Panc1 (cell line): ENCODE data around the gene MICAL2. TPM values are rescaled to one million over a fixed set of nuclear protein-coding genes. Genes with fewer than 3 reads are reported as not detected.
A peak's percentile ranks its signal among the peaks of the same experiment; 100 is the strongest.

Experiments used
- ATAC-seq: fragments of 200-7000 bp; cut with Tn5 transposase; 2 replicates; pipeline ENCODE4 v1.9.1; 2020; ENCODE audit warnings: mild to moderate bottlenecking, moderate library complexity
- BruUV-seq: library from RNA; stranded (reverse); fragments of 400-500 nt; replicated peaks from 2 replicates; lab custom pipeline; 2021; lab: Mats Ljungman, UMichigan
- CTCF ChIA-PET: fragments of 300-600 bp; sonication (Branson Sonifier 250); formaldehyde crosslinking; loops from one replicate; lab custom pipeline; 2022; ENCODE audit warnings: antibody characterized with exemption; lab: Charles Lee
- POLR2A ChIA-PET: fragments of 300-600 bp; sonication (Branson Sonifier 250); formaldehyde crosslinking; loops from one replicate; lab custom pipeline; 2022; ENCODE audit warnings: antibody characterized with exemption; lab: Charles Lee
- DNase-seq: peaks from one replicate; pipeline ENCODE4 v3.0.0-alpha.2; 2010; ENCODE audit warnings: low read depth, low spot score
- H3K27ac ChIP-seq: 2 replicates; pipeline ENCODE4 v1.5.1; 2011; ENCODE audit warnings: mild to moderate bottlenecking, low read length, inconsistent platforms
- H3K27me3 ChIP-seq: fragments of 200-500 bp; sonication (Bioruptor generic); 2 replicates; pipeline ENCODE4 v1.6.0; 2014; ENCODE audit warnings: low read length, inconsistent platforms; ENCODE audit not compliant: control insufficient read depth, insufficient read depth
- H3K36me3 ChIP-seq: fragments of 200-500 bp; sonication (Bioruptor generic); 2 replicates; pipeline ENCODE4 v1.5.1; 2014; ENCODE audit warnings: inconsistent platforms, mild to moderate bottlenecking, low read length, moderate library complexity; ENCODE audit not compliant: control insufficient read depth, insufficient read depth
- H3K4me1 ChIP-seq: 2 replicates; pipeline ENCODE4 v1.5.1; 2011; ENCODE audit warnings: inconsistent platforms, mild to moderate bottlenecking, low read length, moderate library complexity; ENCODE audit not compliant: control insufficient read depth, insufficient read depth
- H3K4me3 ChIP-seq, 2 experiments: 2 replicates each; pipeline ENCODE4 v1.5.1; 2011 to 2012; ENCODE audit warnings: low read depth in 2 of 2, low read length in 2 of 2, mild to moderate bottlenecking in 2 of 2, inconsistent platforms in 1 of 2, moderate library complexity in 1 of 2
- H3K9me3 ChIP-seq: fragments of 200-500 bp; sonication (Bioruptor generic); 2 replicates; pipeline ENCODE4 v1.5.1; 2014; ENCODE audit warnings: low read depth, mild to moderate bottlenecking, inconsistent platforms, low read length, moderate library complexity; ENCODE audit not compliant: control insufficient read depth, insufficient read depth
- CTCF ChIP-seq: fragments of 450-650 bp; IDR thresholded peaks from 2 replicates; pipeline ENCODE4 v1.5.1; 2017; ENCODE audit warnings: mild to moderate bottlenecking
- POLR2AphosphoS5 ChIP-seq: IDR thresholded peaks from 2 replicates; pipeline ENCODE4 v1.6.1; 2012; ENCODE audit warnings: mild to moderate bottlenecking, low read depth, low read length, moderate library complexity
- REST ChIP-seq, 2 experiments: IDR thresholded peaks; 2 replicates each; pipeline ENCODE4 v1.6.1; 2011 to 2012; ENCODE audit warnings: low read depth in 2 of 2, control low read depth in 1 of 2, low read length in 1 of 2, mild to moderate bottlenecking in 1 of 2, moderate library complexity in 1 of 2; ENCODE audit not compliant: insufficient read depth in 1 of 2
- SIN3A ChIP-seq: IDR thresholded peaks from 2 replicates; pipeline ENCODE4 v1.6.1; 2012; ENCODE audit warnings: low read depth, mild to moderate bottlenecking, low read length, moderate library complexity, borderline replicate concordance; ENCODE audit not compliant: insufficient read depth
- TCF7L2 ChIP-seq: IDR thresholded peaks from 2 replicates; pipeline ENCODE4 v1.6.1; 2011; ENCODE audit warnings: mild to moderate bottlenecking, low read depth, low read length, inconsistent platforms
- in situ Hi-C: cut with HindIII; loops from 2 replicates; pipeline ENCODE4 v1.10.0; 2016; ENCODE audit warnings: low sequenced_read_pairs, low pct_unique_long_range_greater_than_20kb
- intact Hi-C: fragments of 100-400 bp; cut with micrococcal nuclease; formaldehyde crosslinking; loops from one replicate; pipeline ENCODE4 v1.10.0; 2022; ENCODE audit not compliant: unreplicated experiment
- total RNA-seq: library from RNA; stranded (reverse); gene quantifications from one replicate; pipeline ENCODE4 v1.2.1, GENCODE V29; 2021; ENCODE audit not compliant: unreplicated experiment

The MICAL2 gene
- total RNA-seq, 1 experiment from 2014 or later, result 199 TPM

GRCh38 chr11:12271826-12272366 is 161.5 kb downstream of the MICAL2 start:
- DNase-seq, result no peak
- peak overlapping the region; percentile 29; the same call in 1 of the 2 replicates for H3K27ac ChIP-seq
- in situ Hi-C loops, result no loop called here
- TF ChIP-seq CTCF (no peak), SIN3A (no peak), REST (IDR thresholded peaks at IDR 0.05; ENCODE audit: insufficient read depth in 1 of 2, low read depth in 2 of 2, low read length in 1 of 2) (no peak), TCF7L2 (no peak), POLR2AphosphoS5 (no peak)
- H3K4me3 ChIP-seq, result no peak overlapping the region
- H3K27me3 ChIP-seq, result no peaks in the 10 kb centered on the region
- BruUV-seq, result no TSS peak
- no peak for ATAC-seq
- H3K9me3 ChIP-seq, result no peaks in the 10 kb centered on the region
- CTCF ChIA-PET, result no interaction called here
- peaks cover 8% of the 10 kb centered on the region for H3K4me1 ChIP-seq
- no peaks in the 10 kb centered on the region for H3K36me3 ChIP-seq
- intact Hi-C loops, result no loop called here
- POLR2A ChIA-PET, result no interaction called here

DNA sequence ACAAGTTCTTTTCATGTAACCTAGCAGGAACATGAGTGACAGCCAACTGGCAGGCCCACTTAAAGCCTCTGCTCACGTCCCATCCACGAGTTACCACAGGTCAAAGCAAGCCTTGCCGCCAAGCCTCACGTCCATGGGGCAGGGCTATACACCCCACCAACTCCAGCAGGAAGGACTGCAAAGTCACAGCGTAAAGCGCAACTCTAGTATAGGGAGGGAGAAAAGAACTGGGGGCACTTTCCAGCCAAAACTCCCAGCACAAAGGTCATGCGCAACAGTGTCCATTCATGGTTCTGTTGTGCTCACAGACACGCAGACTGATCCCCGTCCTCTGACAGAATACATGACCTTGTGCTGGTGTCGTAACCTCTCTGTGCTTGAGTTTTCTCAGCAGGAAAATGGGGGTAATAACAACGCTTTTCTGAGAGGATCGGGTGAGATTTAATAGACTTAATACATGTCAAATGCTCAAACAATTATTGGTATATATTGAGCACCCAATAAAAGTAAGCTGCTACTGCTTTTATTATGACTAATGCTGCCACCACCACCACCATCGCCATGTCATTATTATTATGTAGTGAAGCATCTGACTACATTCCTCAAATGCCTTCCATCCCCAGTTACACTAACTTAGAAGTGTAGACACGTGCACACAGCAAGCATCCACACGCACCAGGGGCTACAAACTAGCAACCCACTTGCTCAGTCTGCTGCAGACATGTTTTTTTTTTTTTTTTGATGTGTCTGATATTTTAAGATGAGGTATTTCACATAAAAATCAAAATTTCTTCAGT is 162.6 kb downstream of the MICAL2 start:
- no peaks in the 10 kb centered on the region for H3K36me3 ChIP-seq
- intact Hi-C loops, result no loop called here
- peaks cover 8% of the 10 kb centered on the region for H3K4me1 ChIP-seq
- BruUV-seq, result no TSS peak
- H3K9me3 ChIP-seq, result no peaks in the 10 kb centered on the region
- ChIA-PET CTCF (no interaction called here), POLR2A (no interaction called here)
- no peak overlapping the region for H3K27ac ChIP-seq
- ATAC-seq, result no peak
- no peak overlapping the region for H3K4me3 ChIP-seq
- TF ChIP-seq TCF7L2 (no peak), POLR2AphosphoS5 (no peak), SIN3A (no peak), REST (IDR thresholded peaks at IDR 0.05; ENCODE audit: insufficient read depth in 1 of 2, low read depth in 2 of 2, low read length in 1 of 2) (no peak), CTCF (no peak)
- no peak for DNase-seq
- in situ Hi-C loops, result no loop called here
- no peaks in the 10 kb centered on the region for H3K27me3 ChIP-seq
